Osteoblast (primary cell): ENCODE measurements around the gene MFSD11. TPM values are rescaled to one million over a fixed set of nuclear protein-coding genes. Genes with fewer than 3 reads are reported as not detected.

Experiments used
- DNase-seq: peaks from one replicate; pipeline ENCODE4 v3.0.0; 2011; ENCODE audit warnings: low spot score, mixed read lengths; ENCODE audit not compliant: insufficient read length; ENCODE audit errors: missing footprints
- H2AFZ ChIP-seq: 2 replicates; pipeline ENCODE4 v1.6.0; 2011; ENCODE audit warnings: mild to moderate bottlenecking, low read length
- H3K27ac ChIP-seq: 2 replicates; pipeline ENCODE4 v1.5.1; 2011; ENCODE audit warnings: mild to moderate bottlenecking, low read depth, low read length, moderate library complexity
- H3K27me3 ChIP-seq: 2 replicates; pipeline ENCODE4 v1.6.0; 2012; ENCODE audit warnings: mild to moderate bottlenecking, control low read depth, inconsistent platforms, low read length, moderate library complexity; ENCODE audit not compliant: insufficient read depth
- H3K36me3 ChIP-seq: 2 replicates; pipeline ENCODE4 v1.5.1; 2011; ENCODE audit warnings: mild to moderate bottlenecking, low read length, control low read depth, moderate library complexity; ENCODE audit not compliant: insufficient read depth
- H3K4me1 ChIP-seq: 2 replicates; pipeline ENCODE4 v1.5.1; 2011; ENCODE audit warnings: mild to moderate bottlenecking, low read length, control low read depth, moderate library complexity; ENCODE audit not compliant: insufficient read depth
- H3K4me2 ChIP-seq: 2 replicates; pipeline ENCODE4 v1.6.0; 2011; ENCODE audit warnings: mild to moderate bottlenecking, low read length; ENCODE audit not compliant: insufficient read depth
- H3K4me3 ChIP-seq: fragments of 200-600 bp; sonication (generic); 3 replicates; pipeline ENCODE4 v1.5.1; 2012; ENCODE audit warnings: mild to moderate bottlenecking, low read length, inconsistent platforms; ENCODE audit not compliant: insufficient read depth
- H3K79me2 ChIP-seq: 2 replicates; pipeline ENCODE4 v1.6.0; 2012; ENCODE audit warnings: mild to moderate bottlenecking, low read length, control low read depth, inconsistent platforms; ENCODE audit not compliant: insufficient read depth
- H3K9me3 ChIP-seq: 2 replicates; pipeline ENCODE4 v1.5.1; 2011; ENCODE audit warnings: low read depth, low read length, control low read depth
- H4K20me1 ChIP-seq: 2 replicates; pipeline ENCODE4 v1.6.0; 2012; ENCODE audit warnings: mild to moderate bottlenecking, low read length, control low read depth; ENCODE audit not compliant: insufficient read depth
- total RNA-seq: library from RNA; depleted of rRNA; stranded (reverse); fragments of >200 nt; gene quantifications from 2 replicates; pipeline ENCODE4 v1.2.3, GENCODE V29; 2012
- TF ChIP-seq, protein P1 (sequence below): IDR thresholded peaks from 2 replicates; pipeline ENCODE4 v1.5.1; 2011; ENCODE audit warnings: mild to moderate bottlenecking, low read depth, low read length, moderate library complexity; ENCODE audit errors: extremely low read depth

MFSD11 gene
- total RNA-seq, 1 donor, result 42.0 TPM

DNA sequence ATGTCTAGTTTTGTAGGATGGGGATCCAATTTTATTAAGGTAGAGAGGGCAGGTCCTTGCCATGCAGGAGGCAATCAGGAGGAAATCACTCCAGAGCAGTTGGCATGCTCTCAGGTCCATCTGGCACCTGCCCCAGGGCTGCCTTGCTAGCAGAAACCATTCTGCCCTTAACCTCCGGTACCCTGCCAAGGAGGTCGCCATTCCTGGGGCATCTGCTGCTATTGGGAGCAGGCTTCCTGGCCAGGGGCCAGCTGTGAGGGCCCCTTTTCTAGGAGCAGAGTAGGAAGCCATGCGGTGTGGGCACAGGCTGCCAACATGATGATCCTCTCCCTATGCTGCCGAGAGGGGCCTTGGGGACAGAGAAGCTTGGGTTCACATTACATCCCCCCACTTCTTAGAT, 82.6 kb downstream of the MFSD11 start:
- Histone ChIP-seq H3K9me3 (no peaks in the 10 kb centered on the region), H4K20me1 (no peaks in the 10 kb centered on the region)
- no peak for DNase-seq

DNA sequence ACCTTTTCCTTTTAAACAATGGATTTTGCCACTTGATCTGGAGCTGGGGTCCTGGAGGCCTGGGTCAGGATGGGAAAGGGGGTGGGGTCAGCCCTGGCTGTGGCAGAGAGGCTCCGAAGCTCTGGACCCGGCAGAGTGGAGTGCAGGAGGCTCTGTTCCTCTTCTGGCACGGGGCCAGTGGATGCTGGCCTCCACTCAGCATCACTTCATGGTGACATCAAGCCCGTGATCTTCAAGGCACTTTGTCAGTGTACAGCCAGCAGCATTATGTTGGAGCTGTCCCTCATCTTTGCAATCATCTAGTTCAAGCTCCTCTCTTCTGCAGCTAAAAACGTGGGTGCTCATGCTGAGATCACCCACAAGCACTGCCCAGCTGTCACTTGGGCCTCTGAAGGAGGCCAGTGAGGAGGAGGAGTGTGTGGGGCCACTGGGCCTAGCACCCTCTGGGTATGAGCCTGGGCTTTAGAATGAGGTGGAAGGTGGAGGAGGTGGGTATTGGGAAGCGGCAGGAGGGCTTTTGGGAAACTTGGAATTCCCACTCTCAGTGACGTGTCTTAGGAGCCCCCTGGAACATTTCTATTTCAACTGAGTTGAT, 84.4 kb downstream of the MFSD11 start:
- TF ChIP-seq, protein P1, sequence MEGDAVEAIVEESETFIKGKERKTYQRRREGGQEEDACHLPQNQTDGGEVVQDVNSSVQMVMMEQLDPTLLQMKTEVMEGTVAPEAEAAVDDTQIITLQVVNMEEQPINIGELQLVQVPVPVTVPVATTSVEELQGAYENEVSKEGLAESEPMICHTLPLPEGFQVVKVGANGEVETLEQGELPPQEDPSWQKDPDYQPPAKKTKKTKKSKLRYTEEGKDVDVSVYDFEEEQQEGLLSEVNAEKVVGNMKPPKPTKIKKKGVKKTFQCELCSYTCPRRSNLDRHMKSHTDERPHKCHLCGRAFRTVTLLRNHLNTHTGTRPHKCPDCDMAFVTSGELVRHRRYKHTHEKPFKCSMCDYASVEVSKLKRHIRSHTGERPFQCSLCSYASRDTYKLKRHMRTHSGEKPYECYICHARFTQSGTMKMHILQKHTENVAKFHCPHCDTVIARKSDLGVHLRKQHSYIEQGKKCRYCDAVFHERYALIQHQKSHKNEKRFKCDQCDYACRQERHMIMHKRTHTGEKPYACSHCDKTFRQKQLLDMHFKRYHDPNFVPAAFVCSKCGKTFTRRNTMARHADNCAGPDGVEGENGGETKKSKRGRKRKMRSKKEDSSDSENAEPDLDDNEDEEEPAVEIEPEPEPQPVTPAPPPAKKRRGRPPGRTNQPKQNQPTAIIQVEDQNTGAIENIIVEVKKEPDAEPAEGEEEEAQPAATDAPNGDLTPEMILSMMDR, result no peak
- DNase-seq, result no peak
- Histone ChIP-seq H2AFZ (no peak overlapping the region), H3K79me2 (no peaks in the 10 kb centered on the region), H3K4me2 (no peak overlapping the region), H3K36me3 (no peaks in the 10 kb centered on the region), H3K4me1 (no peaks in the 10 kb centered on the region), H3K27ac (no peak overlapping the region), H3K27me3 (peaks cover 8% of the 10 kb centered on the region), H3K4me3 (no peak overlapping the region), H3K9me3 (no peaks in the 10 kb centered on the region), H4K20me1 (no peaks in the 10 kb centered on the region)

More for the DNA sequence above, 82.6 kb downstream of the MFSD11 start:
- Histone ChIP-seq H3K4me3 (no peak overlapping the region), H3K4me1 (no peaks in the 10 kb centered on the region), H2AFZ (no peak overlapping the region), H3K4me2 (no peak overlapping the region), H3K27me3 (peaks cover 8% of the 10 kb centered on the region), H3K36me3 (no peaks in the 10 kb centered on the region), H3K79me2 (no peaks in the 10 kb centered on the region), H3K27ac (no peak overlapping the region)
- TF ChIP-seq, protein P1, result no peak

DNA sequence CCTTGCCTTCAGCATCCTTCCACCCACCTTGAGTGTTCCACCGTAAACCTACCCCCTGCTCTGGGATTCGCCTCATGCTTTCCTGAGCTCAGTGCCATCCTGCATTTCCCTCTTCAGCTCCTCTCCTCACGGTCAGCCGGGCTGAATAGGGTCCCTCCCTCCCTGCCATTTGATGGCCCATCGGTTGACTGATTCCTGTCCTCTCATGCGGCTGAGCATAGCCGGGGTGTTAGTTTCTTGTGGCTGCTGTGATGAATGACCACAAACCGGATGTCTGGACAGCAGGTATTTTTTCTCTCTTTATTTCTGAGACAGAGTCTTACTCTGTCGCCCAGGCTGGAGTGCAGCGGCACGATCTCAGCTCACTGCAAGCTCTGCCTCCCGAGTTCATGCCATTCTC, 86.2 kb downstream of the MFSD11 start:
- no peak for DNase-seq

DNA sequence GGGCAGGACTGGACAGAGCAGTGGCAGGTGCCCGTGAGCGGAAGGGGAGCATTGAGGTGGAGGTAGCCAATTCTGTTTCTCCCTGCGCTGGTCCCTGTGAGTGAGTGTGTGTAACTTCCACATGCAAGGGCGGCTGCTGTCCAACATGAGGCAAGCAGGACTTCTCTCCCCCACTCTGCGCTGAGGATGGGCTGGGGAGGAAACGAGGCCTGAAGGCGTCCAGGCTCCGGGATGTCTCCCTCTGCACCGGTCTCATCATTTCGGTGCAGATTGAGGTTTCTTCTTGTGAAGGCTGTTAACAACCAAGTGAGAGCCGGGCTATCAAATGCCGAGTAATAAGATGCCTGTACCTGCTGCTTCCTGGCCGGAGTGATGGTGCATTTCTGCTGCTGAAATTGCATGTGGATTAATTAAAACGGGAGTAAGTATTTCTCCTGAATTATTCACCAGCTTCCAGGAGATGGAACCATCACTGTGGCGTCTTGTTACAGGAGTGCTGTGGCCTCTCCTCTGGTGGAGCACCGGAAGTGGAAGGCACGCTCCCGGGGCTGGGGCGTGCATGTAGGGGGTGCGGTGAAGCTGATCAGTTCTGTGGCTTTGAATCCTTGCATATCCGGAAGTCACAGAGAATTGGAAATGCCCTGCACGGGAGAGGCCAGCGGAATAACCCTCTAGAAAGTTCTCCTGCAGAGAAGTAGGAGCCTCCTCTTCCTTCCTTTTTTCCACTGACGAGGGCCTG, 88.6 kb downstream of the MFSD11 start:
- Histone ChIP-seq H3K9me3 (no peaks in the 10 kb centered on the region), H3K36me3 (no peaks in the 10 kb centered on the region), H3K4me2 (no peak overlapping the region), H3K4me3 (no peak overlapping the region), H3K4me1 (no peaks in the 10 kb centered on the region), H2AFZ (no peak overlapping the region), H4K20me1 (no peaks in the 10 kb centered on the region), H3K27ac (no peak overlapping the region), H3K27me3 (peaks cover 2% of the 10 kb centered on the region), H3K79me2 (no peaks in the 10 kb centered on the region)
- no peak for DNase-seq
- TF ChIP-seq, protein P1, result no peak

More for the DNA sequence above, 86.2 kb downstream of the MFSD11 start:
- Histone ChIP-seq H3K4me3 (no peak overlapping the region), H3K79me2 (no peaks in the 10 kb centered on the region), H2AFZ (no peak overlapping the region), H4K20me1 (no peaks in the 10 kb centered on the region), H3K4me1 (no peaks in the 10 kb centered on the region), H3K4me2 (no peak overlapping the region), H3K36me3 (no peaks in the 10 kb centered on the region), H3K9me3 (no peaks in the 10 kb centered on the region), H3K27me3 (peaks cover 8% of the 10 kb centered on the region), H3K27ac (no peak overlapping the region)
- TF ChIP-seq, protein P1, result no peak
